HG03442 (cell line): Measurements from ENCODE around the gene ARHGEF4.
"Not testable (repeated sequence)": the region's sequence is repeated elsewhere in the genome, so short reads cannot be mapped to it uniquely, and the experiment has no call there.

Experiments used
- ATAC-seq: cut with Tn5 transposase; IDR thresholded peaks from one replicate; pipeline ENCODE4 v1.9.1; 2021; ENCODE audit warnings: mild to moderate bottlenecking, moderate library complexity; ENCODE audit not compliant: unreplicated experiment

Gene ARHGEF4

DNA sequence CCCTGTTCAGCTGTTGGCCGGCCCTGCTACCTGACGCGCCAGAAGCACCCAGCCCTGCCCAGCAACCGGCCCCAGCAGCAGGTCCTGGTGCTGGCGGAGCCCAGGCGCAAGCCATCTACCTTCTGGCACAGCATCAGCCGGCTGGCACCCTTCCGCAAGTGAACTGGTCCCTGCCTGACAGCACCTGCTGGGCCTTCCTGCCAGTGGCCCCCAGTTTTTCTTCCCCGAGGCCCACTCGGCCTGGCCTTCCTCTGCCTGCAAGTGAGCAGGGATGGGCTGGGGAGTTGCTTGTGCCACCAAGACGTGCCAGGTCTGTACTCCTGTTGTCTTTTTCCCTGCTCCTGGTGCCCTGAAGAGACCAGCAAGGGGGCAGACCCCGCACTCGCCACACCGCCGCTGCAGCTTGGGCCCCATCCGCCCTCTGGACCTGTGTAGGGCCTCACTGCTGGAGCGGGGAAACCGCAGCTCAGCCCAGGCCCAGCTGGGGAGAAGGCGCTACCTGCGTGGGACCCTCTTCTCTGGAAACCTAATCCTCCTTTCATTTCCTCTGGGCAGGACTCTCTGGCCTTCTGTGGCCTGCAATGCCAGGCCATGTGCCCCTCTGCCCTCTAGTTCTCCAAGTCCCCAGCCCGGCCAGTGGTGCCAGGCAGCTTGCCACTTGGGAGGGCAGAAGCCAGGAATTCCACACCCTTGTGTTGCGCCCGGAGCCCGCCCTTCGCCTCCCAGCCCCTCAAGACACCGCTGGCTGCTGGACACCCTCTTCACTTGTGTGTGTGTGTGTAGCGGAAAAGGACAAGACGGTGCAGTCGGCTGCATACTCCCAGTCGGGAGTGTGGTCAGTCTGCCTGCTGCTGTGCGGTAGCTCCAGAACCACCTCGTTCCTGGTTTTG, 209.6 kb downstream of the ARHGEF4 start:
- ATAC-seq = no peak

DNA sequence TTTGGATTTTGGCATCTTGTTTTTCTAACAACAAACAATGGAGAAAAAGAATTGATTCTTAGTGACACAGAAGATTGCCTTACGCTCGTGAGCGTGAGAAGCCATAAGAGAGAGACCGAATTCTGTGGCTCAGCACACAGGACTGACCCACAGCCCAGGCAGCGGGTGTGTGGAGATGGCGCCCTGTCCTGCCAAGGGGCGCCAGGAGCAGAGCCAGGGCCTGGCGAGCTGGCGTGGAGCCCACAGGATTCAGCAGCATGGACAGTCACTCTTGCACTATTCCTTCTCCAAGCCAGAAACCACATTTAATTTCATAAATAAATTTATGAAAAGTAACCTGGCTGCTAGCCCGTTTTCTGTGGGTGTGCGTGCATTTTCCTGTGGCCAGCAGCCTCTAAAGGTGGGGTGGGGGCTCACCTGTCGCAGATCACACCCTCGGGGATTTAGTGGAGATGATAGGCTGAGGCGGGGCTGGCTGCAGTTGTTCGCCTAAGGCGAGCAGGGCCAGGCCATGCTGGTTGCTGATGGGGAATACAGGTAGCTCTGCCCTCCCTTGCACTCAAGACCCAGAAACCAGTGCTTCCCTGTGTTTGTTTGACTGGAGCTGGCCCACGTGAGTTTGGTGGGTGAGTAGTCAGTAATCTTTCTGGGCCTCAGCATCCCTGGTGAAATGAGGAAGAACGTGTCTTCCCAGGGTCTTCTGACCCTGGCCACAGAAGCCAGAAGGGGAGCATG, 210.4 kb downstream of the ARHGEF4 start:
- no peak for ATAC-seq

DNA sequence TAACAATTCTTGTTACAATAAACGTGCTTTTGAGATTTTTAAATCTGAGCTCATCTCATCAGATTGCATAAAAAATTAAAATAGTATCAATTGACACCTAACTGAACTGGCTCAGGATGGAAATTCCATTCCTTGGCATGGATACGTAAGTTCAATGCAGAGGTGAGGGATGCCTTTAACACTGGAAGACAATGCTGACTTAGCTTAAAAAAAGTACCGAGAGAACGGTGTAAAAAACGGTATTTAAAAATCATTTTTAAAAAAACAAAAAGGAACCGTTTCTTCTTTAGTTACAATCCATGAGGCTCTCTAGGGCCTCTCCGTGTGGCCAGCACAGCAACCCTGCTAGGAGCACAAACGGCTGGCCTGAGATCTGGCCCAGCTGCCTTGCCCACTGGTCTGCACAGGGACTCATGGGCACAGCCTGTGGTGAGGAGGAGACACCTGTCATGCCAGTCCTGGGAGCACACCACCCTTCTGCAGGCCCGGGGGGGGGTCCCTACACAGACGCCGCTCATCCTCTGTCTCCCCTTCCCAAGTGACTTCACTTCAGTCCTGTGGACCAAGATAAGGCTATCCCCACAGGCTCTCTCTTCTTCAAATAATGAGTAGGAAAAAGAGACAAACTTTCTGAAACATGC, 211.3 kb downstream of the ARHGEF4 start:
- no peak for ATAC-seq

DNA sequence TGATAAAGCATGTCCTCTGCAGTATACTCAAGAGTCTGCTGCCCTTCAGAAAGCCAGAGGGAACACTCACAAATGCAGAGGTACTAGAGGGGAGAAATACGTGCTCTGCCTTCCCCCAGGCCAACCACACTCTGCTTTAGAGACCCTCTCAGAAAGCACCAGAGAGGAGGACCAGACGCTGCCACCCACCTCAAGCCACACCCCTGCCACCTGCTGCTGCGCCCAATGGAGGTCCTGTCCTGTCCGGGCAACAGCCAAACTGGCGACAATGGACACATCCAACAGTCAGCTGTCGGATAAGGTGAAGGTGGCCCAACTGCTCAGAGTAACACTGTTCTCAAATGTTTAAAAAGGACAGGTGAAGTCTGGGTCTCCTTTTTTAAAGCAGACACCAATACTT, 211.9 kb downstream of the ARHGEF4 start:
- ATAC-seq = no peak

DNA sequence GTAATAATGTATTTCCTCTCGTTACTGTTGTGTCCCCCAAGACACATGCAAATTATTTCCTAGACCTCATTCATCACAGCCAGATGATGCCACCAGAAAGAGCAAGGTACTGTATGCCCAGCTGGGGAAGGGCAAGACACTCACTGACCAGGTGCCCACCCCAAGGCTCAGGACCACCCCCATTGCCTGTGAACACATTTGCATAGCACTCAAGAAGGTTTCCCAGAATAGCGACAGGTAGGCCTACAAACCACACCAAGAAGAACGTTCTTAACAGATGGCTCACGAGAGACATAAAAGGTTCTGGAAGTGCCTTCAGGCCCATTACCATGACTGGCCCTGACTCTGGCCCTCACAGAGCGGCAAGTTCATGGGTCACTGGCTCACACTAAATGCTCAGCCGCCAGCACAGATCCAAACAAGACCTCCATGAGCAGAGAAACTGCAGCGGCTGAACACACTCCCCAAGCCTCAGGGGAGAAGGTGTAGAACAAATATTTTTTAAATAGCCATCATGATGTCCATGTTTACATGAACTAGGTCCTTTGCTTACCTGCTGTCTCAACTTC, 212.5 kb downstream of the ARHGEF4 start:
- ATAC-seq = no peak

DNA sequence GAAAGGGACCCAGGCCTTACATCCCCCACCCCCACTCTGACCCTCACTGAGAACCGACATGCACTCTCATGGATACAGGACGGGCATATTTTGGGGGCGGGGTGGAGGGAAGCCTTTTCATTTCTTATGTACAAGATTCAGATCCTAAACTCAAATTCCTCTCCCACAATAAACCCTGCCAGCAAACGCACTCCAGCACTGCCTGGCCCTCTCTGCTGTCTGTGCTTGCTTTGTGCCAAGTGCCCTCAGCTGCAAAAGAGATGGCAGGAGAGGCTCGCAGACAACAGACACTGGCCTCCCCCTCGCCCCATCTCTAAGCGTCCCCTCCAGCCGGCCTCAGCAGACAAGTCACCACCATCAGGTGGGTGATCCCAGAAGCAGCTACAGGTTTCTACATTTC, 214.2 kb downstream of the ARHGEF4 start:
- no peak for ATAC-seq

DNA sequence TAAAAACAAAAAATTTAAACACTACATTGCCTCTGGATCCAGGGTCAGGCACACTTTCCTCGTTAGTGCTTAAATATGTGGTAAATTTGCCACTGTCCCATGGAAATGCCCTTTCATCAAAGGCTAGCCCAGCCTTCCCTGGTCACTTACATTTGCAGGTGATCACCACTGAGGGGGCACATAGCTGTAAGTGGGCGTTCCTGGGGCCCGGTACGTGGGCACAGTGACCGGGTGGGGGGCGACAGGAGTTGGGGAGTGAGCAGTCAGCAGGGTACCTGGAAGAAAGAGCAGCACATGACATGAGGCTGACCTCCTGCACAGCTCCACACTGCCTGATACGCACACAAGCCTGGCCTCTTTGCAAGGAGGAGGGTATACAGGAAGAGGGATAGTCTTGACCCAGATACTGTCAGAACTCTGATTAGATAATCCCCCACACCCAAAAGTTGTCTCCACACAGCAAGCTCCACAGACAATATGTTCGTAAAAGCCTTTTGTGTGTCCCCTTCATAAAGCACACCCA, 216.1 kb downstream of the ARHGEF4 start:
- ATAC-seq = no peak

DNA sequence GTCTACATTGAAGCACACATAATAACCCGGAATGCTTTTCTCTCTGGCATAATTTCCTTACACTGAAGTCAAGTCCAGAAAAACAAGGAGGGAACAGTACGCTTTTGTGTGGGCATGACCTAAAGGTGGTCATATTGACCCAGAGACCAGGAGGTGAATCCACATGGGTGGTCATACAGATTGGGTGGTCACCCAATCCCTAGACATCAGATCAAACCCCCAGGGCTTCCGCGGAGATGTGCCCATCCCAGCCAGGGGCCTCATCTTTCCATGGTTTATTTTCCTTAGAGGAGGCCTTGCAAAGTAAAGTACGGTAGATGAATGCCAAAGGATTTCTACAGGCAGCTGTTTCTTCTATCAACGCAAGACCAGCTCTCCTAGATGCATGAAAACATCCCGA, 217.8 kb downstream of the ARHGEF4 start:
- no peak for ATAC-seq

DNA sequence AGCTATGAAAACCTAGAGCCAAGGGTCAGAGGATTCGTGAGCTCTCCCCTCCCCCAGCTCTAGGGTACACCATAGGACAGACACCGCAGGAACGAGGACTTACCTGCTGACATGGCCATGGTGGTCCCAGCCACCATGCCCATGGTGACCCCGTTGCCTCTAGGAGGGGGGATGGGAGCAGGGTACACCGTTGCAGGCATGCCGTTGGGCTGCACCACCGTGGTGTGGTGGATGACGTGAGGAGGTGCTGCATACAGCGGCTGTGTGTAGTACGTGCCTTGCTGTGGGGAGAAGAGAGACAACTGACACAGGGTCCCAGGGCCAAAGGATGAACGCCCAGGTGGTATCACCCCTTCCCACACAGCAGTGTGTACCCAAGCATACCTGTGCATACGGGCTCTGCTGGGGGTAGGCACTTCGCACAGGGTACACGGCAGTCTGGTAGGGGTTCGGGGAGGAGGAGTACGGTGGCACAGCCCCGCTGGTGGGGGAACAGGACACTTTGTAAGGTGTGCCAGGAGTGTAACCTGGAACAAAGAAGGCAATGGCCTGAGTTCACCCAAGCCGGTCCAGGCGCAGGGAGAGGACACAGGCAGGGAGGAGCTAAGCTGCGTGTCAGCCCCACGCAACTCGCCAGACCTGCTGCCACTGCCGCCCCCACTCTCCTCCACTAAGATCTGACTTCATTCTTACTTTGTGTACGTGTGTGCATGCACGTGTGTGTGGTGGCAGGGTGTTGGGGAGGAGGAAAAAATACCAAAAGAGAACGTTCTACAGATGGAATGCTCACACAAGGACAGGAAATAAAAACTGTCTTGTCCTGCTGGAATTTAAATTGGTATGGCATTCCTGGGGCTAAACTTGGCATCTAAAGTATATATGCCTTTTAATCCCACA, 218.7 kb downstream of the ARHGEF4 start:
- ATAC-seq = no peak

DNA sequence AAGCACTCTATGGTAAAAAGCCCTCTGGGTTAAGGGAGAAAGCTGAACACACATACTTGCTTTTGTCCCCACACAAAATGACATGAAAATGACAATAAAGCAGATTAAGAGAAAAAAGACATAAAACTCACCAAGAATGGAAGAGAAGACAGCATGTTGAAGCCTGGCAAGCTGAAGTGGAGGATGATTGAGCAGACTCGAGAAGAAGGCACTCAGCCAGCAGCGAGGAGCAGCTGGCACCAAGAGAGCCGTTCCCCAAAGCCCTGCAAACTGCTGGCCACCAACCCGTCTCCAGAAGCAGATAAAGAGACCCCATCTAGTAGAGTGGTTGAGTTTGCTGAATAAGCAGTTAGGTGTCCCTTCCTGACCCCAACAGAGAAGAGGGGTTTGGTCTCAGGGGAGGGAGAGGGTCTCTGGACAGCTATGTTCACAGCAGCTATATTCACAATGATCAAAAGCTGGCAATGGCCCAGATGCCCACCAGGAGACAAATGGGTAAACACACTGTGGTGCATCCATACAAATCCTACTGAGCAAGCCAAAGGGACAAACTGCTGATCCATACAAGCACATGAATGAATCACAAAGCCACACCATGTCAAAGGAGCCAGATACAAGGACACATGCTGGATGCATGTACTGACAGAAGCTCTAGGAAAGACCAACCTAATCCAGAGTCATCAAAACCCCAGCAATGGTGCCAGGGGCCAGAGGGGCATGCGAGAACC, 219.7 kb downstream of the ARHGEF4 start:
- no peak for ATAC-seq

DNA sequence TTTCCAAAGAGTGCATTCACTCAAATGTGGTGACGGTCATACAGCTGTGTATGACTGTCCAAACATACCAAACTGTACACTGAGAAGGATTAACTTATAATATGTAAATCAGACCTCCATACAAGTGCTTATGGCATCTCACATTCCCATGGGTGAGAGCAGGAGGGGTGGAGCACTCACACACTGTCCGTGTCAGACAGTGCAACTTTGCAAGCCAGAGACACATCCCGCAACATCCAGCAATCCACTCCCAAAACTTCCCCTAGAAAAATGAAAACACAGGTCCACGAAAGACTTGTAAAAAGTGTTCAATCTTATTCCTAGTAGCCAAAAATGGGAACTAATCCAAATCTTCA, 220.2 kb downstream of the ARHGEF4 start:
- no peak for ATAC-seq

DNA sequence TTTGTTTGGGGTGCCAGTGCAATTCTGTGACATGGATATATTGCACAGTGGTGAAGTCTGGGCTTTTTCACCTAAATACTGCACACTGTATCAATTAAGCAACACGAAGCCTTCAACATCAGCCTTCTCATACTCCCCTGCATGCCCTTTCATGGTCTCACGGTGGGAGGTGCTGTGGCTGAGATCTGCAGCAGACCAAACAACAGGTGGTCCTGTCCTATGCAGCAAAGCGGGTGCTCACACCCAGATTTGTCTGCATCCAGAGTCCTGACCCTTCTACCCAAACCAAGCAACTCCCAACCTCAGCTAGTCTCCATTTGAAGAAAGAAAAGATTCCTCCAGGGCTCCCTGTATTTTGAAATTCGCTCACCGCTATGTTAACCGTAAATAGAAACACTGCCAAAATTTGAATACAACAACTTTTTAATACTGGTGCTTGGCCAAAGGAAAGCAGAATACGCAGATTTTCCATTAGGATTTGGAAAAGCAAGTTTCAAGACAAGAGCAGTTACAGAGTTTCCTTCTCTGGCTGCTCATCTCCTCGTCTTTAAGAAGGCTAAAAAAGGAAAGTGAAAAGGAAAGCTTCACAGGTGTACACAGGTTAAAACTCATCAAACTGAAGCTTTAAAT, 221.6 kb downstream of the ARHGEF4 start:
- ATAC-seq = no peak

DNA sequence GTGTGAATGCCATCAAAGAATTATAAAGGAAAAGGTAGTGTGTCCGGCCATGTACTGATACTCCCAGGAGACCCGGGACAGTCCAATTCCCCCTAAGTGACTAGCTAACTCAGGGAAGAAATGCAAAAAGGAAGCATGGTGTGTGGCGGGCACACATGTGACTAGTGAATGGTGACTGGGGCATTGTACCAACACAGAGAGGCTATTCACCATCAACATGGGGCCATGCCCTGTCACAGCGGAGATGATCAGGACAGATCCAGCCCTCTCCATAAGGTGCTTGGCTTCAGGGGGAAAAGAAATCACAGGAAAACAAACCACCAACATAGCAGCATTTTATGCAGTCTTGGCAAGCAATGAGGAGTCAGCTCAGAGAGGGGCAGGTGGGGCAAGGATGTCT, 222.2 kb downstream of the ARHGEF4 start:
- ATAC-seq = no peak

DNA sequence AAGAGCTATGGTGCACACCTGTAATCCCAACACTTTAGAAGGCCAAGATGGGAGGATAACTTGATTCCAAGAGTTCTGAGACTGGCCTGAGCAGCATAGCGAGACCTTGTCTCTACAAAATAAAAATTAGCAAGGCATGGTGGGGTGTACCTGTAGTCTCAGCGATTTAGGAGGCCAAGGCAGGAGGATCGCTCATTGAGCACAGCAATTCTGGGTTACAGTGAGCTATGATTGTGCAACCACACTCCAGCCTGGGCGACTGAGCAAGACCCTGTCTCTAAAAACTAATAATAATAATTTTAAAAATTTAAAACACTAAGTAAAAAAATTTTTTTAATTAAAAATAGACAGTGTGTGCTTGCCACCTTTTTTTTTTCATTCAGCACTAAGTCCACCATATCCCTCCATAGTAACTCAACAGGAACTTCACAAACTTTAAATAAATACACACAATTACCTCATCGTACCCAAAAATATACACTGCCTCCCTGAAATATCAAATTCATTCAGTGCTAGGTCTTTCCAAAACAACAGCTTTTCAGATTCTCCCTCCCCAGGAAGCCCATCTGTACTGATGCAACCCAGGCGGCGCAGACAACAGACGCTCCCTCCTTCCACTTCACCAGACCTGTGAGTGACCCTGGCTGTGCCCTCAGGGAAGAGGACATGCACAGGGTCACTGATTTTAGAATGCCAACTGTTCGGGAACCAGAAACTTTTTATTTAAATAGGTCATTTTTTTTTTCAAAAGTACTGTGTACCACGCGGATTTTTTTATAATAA, 227.0 kb downstream of the ARHGEF4 start:
- ATAC-seq = no peak

DNA sequence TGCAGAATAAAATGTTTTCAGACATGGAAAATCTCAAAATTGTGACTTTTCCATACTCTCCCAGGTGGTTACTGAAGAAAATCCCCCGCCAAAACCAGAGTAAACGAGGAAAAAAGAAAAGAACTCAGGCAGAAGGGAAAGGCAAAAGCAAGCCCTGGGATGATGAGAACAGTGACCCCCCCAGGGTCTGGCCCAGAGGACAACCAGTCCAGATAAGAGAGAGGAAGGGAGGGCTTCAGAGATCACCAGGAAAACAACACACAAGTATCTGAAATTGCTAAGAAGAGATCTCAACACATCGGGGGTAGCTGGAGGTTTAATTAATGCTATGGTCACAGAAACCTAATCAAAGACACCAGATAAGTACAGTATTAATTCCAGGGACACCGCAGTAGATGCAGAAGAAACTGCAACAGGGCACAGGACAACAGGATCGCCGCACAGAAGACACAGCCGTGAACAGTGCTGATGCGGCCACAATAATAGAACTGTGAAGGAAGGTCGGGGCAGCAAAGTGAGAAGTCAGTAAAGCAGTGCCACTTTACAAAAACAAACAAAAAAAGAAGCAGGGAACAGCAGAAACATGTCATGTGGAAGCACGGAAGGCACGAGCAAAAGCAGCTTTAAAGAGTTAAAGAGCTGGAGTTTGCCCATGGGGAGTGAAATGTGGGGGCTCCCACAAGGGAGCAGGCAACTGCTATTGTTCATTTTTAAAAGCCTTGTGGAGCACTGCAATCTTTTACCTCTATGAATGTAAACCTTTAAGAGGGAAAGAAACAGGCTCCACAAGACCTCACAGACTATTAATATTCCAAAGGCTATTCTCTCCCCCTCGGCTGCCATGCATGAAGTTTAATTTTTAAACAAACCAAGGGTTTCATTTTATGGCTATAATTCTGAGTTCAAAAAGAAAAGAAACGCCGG, 228.1 kb downstream of the ARHGEF4 start:
- ATAC-seq = no peak

DNA sequence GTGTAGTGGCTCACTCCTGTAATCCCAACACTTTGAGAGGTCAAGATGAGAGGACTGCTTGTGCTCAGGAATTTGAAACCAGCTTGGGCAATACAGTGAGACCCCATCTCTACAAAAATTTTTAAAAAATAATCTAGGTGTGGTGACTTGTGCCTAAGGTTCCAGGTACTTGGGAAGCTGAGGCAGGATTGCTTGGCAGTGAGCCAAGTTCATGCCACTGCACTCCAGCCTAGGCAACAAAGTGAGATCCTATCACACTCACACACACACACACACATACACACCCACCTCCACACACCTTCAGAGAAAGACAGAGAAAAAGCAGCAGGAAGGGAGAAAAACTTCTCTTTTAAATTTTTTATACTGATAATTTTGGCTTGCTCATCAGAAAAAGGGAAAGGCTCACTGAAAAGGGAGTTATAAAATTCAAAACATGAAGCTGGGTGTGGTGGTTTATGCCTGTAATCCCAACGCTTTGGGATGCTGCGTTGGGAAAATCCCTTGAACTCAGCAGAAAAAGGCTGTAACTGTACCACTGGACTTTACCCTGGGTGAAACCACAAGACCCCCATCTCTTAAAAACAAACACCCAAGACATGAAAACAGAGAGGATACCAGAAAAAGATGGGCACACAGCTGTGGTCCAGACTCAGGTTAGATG, 230.9 kb downstream of the ARHGEF4 start:
- ATAC-seq = no peak

DNA sequence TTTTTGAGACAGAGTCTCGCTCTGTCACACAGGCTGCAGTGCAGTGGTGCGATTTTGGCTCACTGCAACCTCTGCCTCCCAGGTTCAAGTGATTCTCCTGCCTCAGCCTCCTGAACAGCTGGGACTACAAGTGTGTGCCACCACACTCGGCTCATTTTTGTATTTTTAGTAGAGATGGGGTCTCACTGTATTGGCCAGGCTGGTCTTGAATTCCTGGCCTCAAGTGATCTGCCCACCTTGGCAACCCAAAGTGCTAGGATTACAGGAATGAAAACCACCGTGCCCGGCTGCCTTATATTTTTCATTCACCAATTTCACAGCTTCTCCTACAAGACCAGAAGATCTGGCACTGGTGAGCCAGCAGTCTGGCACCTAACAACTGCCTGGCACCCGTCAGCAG, 231.5 kb downstream of the ARHGEF4 start:
- not testable (repeated sequence) for ATAC-seq
